ENCODE measurements around the gene YWHAB.

DNA sequence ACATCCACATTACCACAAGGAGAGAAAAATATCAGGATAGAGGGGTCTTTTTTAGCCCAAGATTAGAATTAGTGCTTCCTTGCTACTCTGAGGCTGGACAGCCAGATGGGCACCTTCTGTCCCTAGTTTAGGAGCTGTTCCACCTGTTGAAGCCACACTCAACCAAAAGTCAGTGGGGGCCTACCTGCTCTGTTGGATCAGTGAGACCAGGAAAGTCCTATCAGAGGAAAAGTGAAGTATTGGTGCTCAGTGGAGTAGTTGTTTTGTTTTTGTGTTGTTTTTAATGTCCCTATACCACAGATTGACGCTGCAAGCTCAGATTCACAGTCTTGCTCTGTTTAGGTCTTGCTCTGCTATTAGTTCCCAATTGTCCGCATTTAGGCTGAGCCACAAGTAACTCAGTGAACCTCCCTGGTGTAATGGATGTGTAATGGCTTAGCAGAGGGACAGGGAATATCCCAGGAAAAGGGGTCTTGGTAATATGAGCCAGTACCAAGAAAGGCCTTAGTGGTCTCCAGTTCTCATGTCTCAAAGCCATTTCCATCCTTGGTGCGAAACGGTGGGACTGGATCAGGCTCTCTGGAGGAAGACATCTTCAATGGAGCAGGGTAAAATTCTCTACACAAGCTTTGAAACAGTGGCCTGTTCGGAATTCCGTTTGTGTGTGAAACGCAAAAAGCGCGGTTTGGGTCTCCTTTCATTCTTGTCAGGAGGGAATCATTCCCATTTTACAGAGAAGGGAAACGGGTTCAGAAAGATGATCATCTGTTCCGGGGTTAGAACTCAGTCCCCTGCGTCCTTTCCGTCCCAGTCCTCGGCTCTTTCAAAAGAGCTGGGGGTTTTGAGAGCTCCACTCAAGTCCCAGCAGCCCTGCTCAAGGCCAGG lies 23.7 kb downstream of the YWHAB start:
- TF ChIP-seq FOXJ3 (CRISPR knock-in tag; IDR thresholded peaks at IDR 0.05) (no peak), EP300 (IDR thresholded peaks at IDR 0.05; ENCODE audit: borderline replicate concordance in 1 of 2, low read depth in 1 of 2, low read length in 1 of 2) (no peak), CTCF (IDR thresholded peaks at IDR 0.05) (no peak), TCF12 (IDR thresholded peaks at IDR 0.05) (no peak), GABPA (IDR thresholded peaks at IDR 0.05; ENCODE audit: low read depth) (no peak)

All from SK-N-SH (cell line).